WTC11 (cell line): ENCODE data around the gene BDH1. TPM values are rescaled to one million over a fixed set of nuclear protein-coding genes. Genes with fewer than 3 reads are reported as not detected.
A peak's percentile ranks its signal among the peaks of the same experiment; 100 is the strongest.
"Not testable (repeated sequence)": the region's sequence is repeated elsewhere in the genome, so short reads cannot be mapped to it uniquely, and the experiment has no call there.

Experiments
- ATAC-seq: fragments of 200-7000 bp; cut with Tn5 transposase; 2 replicates; pipeline ENCODE4 v1.10.0; 2021; ENCODE audit warnings: mild to moderate bottlenecking, moderate library complexity
- CTCF ChIA-PET: fragments of 300-600 bp; sonication (Branson Sonifier 250); formaldehyde crosslinking; loops from one replicate; lab custom pipeline; 2021; ENCODE audit warnings: antibody characterized with exemption; lab: Charles Lee
- POLR2A ChIA-PET: fragments of 350-600 bp; sonication (Branson Sonifier 250); formaldehyde crosslinking; loops from one replicate; lab custom pipeline; 2021; ENCODE audit warnings: antibody characterized with exemption; lab: Charles Lee
- DNase-seq: peaks from one replicate; pipeline ENCODE4 v3.0.0; 2021; ENCODE audit warnings: low spot score
- H3K27ac Mint-ChIP-seq: 2 replicates; pipeline ENCODE4 v1.8.0; 2021; ENCODE audit warnings: mixed read lengths
- H3K27me3 Mint-ChIP-seq: 2 replicates; pipeline ENCODE4 v1.8.0; 2021; ENCODE audit warnings: low read depth, mild to moderate bottlenecking, moderate library complexity, mixed read lengths
- H3K36me3 Mint-ChIP-seq: 2 replicates; pipeline ENCODE4 v1.8.0; 2021; ENCODE audit warnings: mixed read lengths
- H3K4me1 Mint-ChIP-seq: 2 replicates; pipeline ENCODE4 v1.8.0; 2022; ENCODE audit warnings: mixed read lengths
- H3K4me3 Mint-ChIP-seq: 2 replicates; pipeline ENCODE4 v1.8.0; 2021; ENCODE audit warnings: mild to moderate bottlenecking, moderate library complexity, mixed read lengths
- H3K9me3 Mint-ChIP-seq: 2 replicates; pipeline ENCODE4 v1.8.0; 2021; ENCODE audit warnings: mixed read lengths
- CTCF ChIP-seq: fragments of 200-600 bp; IDR thresholded peaks from 2 replicates; pipeline ENCODE4 v1.8.0; 2022; ENCODE audit warnings: antibody characterized with exemption
- E2F5 ChIP-seq: sonication (generic); formaldehyde crosslinking; IDR thresholded peaks from 2 replicates; pipeline ENCODE4 v1.8.1; 2022; ENCODE audit warnings: mild to moderate bottlenecking, moderate library complexity, missing genetic modification reagents
- NFE2L1 ChIP-seq: sonication (generic); formaldehyde crosslinking; IDR thresholded peaks from 2 replicates; pipeline ENCODE4 v1.8.1; 2023; ENCODE audit warnings: missing genetic modification reagents
- PRDM15 ChIP-seq: sonication (generic); formaldehyde crosslinking; IDR thresholded peaks from 2 replicates; pipeline ENCODE4 v1.8.0; 2022; ENCODE audit warnings: missing genetic modification reagents
- RORB ChIP-seq: fragments of 250-450 bp; sonication (Bioruptor Pico); IDR thresholded peaks from 2 replicates; pipeline ENCODE4 v1.9.0; 2021; ENCODE audit warnings: mild to moderate bottlenecking
- TEAD1 ChIP-seq: sonication (generic); formaldehyde crosslinking; IDR thresholded peaks from 2 replicates; pipeline ENCODE4 v1.8.0; 2022; ENCODE audit warnings: mild to moderate bottlenecking, missing genetic modification reagents
- ZNF219 ChIP-seq: sonication (generic); formaldehyde crosslinking; IDR thresholded peaks from 2 replicates; pipeline ENCODE4 v1.8.0; 2023; ENCODE audit warnings: missing genetic modification reagents, mild to moderate bottlenecking, borderline replicate concordance
- total RNA-seq: library from RNA; stranded (reverse); gene quantifications from 3 replicates; pipeline ENCODE4 v1.2.3, GENCODE V29; 2021
- TF ChIP-seq, protein P1 (sequence below): sonication (generic); formaldehyde crosslinking; IDR thresholded peaks from 2 replicates; pipeline ENCODE4 v1.8.0; 2023; ENCODE audit warnings: missing genetic modification reagents, mild to moderate bottlenecking, borderline replicate concordance

BDH1 gene
- total RNA-seq, 1 experiment from 2014 or later = 26.8 TPM

DNA sequence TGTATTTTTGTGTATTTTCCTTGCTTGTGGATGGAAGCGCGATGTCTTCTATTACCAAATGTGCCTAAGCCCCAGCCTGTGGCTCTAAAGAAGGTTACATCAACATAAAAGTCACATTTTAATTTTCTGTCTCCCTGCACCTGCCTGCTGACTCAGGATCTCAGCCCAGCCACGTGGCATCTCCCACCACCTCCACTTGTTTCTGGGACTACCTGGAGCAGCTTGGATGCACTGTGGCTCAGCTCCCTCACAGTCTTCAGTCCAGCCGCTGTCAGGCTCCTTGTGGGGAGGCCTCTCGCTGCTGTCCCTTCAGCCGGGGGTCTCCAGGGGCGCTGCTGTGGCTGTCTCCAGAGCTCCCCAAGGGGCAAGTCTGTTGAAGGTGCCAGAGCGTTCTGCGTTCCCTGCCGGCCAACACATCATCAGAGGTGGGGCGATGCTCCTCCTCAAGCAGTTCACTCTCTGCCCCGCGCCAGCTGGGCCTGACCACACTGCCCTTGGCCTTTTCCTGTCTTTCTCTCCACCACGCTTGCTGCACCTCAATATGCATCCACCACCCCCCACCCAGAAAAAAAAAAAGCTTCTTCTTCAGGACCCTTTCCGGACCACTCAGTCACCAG is 47.7 kb upstream of the BDH1 start (continued):
- no peak for TF ChIP-seq CTCF
- TF ChIP-seq TEAD1 = no peak
- no peak for TF ChIP-seq E2F5 (CRISPR knock-in tag)
- no peak for TF ChIP-seq NFE2L1 (CRISPR knock-in tag)
- no peak for TF ChIP-seq ZNF219 (CRISPR knock-in tag)

DNA sequence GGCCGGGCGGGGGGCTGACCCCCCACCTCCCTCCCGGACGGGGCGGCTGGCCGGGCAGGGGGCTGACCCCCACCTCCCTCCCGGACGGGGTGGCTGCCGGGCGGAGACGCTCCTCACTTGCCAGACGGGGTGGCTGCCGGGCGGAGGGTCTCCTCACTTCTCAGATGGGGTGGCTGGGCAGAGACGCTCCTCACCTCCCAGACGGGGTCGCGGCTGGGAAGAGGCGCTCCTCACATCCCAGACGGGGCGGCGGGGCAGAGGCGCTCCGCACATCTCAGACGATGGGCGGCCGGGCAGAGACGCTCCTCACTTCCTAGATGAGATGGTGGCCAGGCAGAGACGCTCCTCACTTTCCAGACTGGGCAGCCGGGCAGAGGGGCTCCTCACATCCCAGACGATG is 46.6 kb upstream of the BDH1 start:
- H3K4me3 Mint-ChIP-seq, ATAC-seq, H3K27me3 Mint-ChIP-seq, H3K27ac Mint-ChIP-seq, POLR2A ChIA-PET, CTCF ChIA-PET, DNase-seq: not testable (repeated sequence)
- Mint-ChIP-seq H3K4me1 (peaks cover 11% of the 10 kb centered on the region), H3K36me3 (peaks cover 52% of the 10 kb centered on the region), H3K9me3 (peaks cover 28% of the 10 kb centered on the region)

DNA sequence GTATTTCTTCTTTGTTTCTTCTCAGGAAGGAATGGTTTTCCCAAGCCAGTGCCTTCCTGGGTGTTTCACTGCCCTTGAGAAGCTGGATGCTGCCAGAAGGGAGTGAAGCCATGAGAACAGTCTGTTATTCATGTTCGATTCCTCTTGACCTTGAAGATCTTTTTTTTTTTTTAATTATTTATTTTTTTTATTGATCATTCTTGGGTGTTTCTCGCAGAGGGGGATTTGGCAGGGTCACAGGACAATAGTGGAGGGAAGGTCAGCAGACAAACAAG is 45.7 kb upstream of the BDH1 start:
- DNase-seq, H3K27me3 Mint-ChIP-seq, H3K27ac Mint-ChIP-seq, POLR2A ChIA-PET, H3K4me3 Mint-ChIP-seq, ATAC-seq: not testable (repeated sequence)
- CTCF ChIA-PET = interaction anchor here (1.2 to 3.3 kb wide), 2 partner anchors 26 to 52 kb away, joined by 4 to 44 read pairs; no protein-coding TSS in a partner anchor
- Mint-ChIP-seq H3K9me3 (peaks cover 22% of the 10 kb centered on the region), H3K36me3 (peaks cover 43% of the 10 kb centered on the region), H3K4me1 (peaks cover 11% of the 10 kb centered on the region)

DNA sequence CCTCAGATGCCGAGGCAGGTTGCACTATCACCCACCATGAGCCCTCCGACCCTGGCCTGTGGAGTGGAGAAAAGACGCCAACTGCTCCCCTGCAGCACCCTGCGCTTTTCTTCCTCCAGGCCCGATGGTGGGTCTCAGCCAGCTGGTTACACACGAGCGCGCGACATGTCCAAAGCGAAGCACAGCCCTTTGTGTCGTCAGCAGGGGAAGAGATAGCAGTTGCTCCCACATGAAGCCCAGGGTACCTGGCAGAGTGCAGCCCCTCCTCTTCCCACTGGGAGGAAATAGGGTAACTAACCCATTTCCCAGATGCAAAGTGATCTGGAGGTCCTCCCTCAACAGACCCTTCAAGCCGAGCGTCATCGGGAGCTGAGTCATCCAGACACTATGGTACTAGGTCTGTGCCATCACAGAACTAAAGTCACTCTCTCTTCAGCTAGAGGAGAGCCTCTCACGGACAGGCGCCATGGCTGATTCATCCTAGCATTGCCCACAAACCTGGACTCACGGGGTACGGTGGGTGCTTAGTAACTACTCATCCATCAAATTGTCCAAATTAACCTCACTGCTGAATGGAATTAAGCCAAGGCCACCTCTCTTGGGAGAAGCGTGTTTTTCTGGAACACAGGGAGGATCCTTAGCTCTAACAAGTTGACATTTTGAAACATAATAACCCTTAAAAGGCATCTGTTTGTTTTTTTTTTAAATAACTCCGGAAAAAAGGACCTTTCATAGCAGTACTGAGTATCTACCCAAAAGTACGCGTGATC is 45.2 kb upstream of the BDH1 start:
- Mint-ChIP-seq H3K9me3 (peaks cover 20% of the 10 kb centered on the region), H3K27ac (no peak overlapping the region; the same call in 1 of the 2 replicates), H3K4me3 (no peak overlapping the region), H3K27me3 (peaks cover 2% of the 10 kb centered on the region; the same call in 1 of the 2 replicates), H3K4me1 (peaks cover 12% of the 10 kb centered on the region), H3K36me3 (peaks cover 38% of the 10 kb centered on the region)
- CTCF ChIA-PET = interaction anchor here (1.2 to 3.7 kb wide), 4 partner anchors 13 to 52 kb away, joined by 4 to 44 read pairs (median 31); no protein-coding TSS in a partner anchor
- TF ChIP-seq PRDM15 = 0 out of 2 replicates have a peak, but pooled peaks have one; percentile 24
- no peak for TF ChIP-seq RORB (CRISPR knock-in tag)
- DNase-seq (no peak), ATAC-seq (no peak)
- POLR2A ChIA-PET = no interaction called here

GRCh38 chr3:197599089-197599765 is 43.5 kb upstream of the BDH1 start:
- Mint-ChIP-seq H3K36me3 (peaks cover 24% of the 10 kb centered on the region), H3K4me3 (no peak overlapping the region), H3K27ac (no peak overlapping the region), H3K9me3 (peaks cover 14% of the 10 kb centered on the region), H3K27me3 (peaks cover 2% of the 10 kb centered on the region; the same call in 1 of the 2 replicates), H3K4me1 (peaks cover 18% of the 10 kb centered on the region)
- peak; percentile 77; the same call in 1 of the 2 replicates for TF ChIP-seq CTCF
- TF ChIP-seq, protein P1, sequence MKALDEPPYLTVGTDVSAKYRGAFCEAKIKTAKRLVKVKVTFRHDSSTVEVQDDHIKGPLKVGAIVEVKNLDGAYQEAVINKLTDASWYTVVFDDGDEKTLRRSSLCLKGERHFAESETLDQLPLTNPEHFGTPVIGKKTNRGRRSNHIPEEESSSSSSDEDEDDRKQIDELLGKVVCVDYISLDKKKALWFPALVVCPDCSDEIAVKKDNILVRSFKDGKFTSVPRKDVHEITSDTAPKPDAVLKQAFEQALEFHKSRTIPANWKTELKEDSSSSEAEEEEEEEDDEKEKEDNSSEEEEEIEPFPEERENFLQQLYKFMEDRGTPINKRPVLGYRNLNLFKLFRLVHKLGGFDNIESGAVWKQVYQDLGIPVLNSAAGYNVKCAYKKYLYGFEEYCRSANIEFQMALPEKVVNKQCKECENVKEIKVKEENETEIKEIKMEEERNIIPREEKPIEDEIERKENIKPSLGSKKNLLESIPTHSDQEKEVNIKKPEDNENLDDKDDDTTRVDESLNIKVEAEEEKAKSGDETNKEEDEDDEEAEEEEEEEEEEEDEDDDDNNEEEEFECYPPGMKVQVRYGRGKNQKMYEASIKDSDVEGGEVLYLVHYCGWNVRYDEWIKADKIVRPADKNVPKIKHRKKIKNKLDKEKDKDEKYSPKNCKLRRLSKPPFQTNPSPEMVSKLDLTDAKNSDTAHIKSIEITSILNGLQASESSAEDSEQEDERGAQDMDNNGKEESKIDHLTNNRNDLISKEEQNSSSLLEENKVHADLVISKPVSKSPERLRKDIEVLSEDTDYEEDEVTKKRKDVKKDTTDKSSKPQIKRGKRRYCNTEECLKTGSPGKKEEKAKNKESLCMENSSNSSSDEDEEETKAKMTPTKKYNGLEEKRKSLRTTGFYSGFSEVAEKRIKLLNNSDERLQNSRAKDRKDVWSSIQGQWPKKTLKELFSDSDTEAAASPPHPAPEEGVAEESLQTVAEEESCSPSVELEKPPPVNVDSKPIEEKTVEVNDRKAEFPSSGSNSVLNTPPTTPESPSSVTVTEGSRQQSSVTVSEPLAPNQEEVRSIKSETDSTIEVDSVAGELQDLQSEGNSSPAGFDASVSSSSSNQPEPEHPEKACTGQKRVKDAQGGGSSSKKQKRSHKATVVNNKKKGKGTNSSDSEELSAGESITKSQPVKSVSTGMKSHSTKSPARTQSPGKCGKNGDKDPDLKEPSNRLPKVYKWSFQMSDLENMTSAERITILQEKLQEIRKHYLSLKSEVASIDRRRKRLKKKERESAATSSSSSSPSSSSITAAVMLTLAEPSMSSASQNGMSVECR = no peak
- DNase-seq (peak; percentile 85), ATAC-seq (peak; percentile 96)
- ChIA-PET POLR2A (interaction anchor here (0.9 kb wide), 1 partner anchor 23 kb away, joined by 3 read pairs; no protein-coding TSS in a partner anchor), CTCF (interaction anchor here (0.6 to 3.7 kb wide), 47 partner anchors 9 to 385 kb away, joined by 3 to 44 read pairs (median 4); partner anchors contain the start of gene BDH1)
